OCI-LY3 (cell line): Measurements from ENCODE around the gene ANKRD33B.

Experiments used
- H2AFZ ChIP-seq: fragments of 200-600, 300-600 bp; shearing (Covaris generic); 2 replicates; pipeline ENCODE4 v1.6.0; 2014; ENCODE audit warnings: antibody characterized with exemption, low read depth, low read length
- H3K27ac ChIP-seq: fragments of 200-600, 300-600 bp; sonication (generic); 2 replicates; pipeline ENCODE4 v1.5.1; 2014; ENCODE audit warnings: mild to moderate bottlenecking, low read length, moderate library complexity, mixed read lengths
- H3K27me3 ChIP-seq: fragments of 200-600, 300-600 bp; sonication (generic); 2 replicates; pipeline ENCODE4 v1.6.1; 2014; ENCODE audit warnings: low read depth, low read length, mixed read lengths
- H3K36me3 ChIP-seq: fragments of 200-600, 300-600 bp; sonication (generic); replicated peaks from 2 replicates; pipeline ENCODE3; 2014; ENCODE audit warnings: low read depth, low read length, mixed read lengths
- H3K4me1 ChIP-seq: fragments of 300-600, 200-600 bp; sonication (generic); 2 replicates; pipeline ENCODE4 v1.6.1; 2014; ENCODE audit warnings: low read length, mixed read lengths
- H3K4me2 ChIP-seq: fragments of 200-600, 300-600 bp; sonication (generic); 2 replicates; pipeline ENCODE4 v1.6.1; 2014; ENCODE audit warnings: low read length, mixed read lengths
- H3K4me3 ChIP-seq: fragments of 300-600, 200-600 bp; sonication (generic); 2 replicates; pipeline ENCODE4 v1.5.1; 2014; ENCODE audit warnings: antibody characterized with exemption, mild to moderate bottlenecking, low read length, moderate library complexity
- H3K79me2 ChIP-seq: fragments of 300-600, 200-600 bp; shearing (Covaris generic); 2 replicates; pipeline ENCODE4 v1.6.1; 2014; ENCODE audit warnings: mild to moderate bottlenecking, low read length, mixed read lengths
- H3K9ac ChIP-seq: fragments of 300-600, 200-600 bp; shearing (Covaris generic); 2 replicates; pipeline ENCODE4 v1.6.0; 2014; ENCODE audit warnings: mild to moderate bottlenecking, low read length, moderate library complexity
- H3K9me3 ChIP-seq: fragments of 200-600, 300-600 bp; shearing (Covaris generic); 2 replicates; pipeline ENCODE4 v1.6.1; 2014; ENCODE audit warnings: low read length, mixed read lengths; ENCODE audit not compliant: insufficient read depth
- H4K20me1 ChIP-seq: fragments of 200-600, 300-600 bp; sonication (generic); 2 replicates; pipeline ENCODE4 v1.6.1; 2016; ENCODE audit warnings: low read length, mixed read lengths; ENCODE audit not compliant: insufficient read depth
- EZH2phosphoT487 ChIP-seq: fragments of 200-600 bp; shearing (Covaris generic); IDR thresholded peaks from 2 replicates; pipeline ENCODE4 v1.6.1; 2018; ENCODE audit warnings: antibody characterized with exemption, mixed run types, low read depth
- TF ChIP-seq, protein P1 (sequence below): fragments of 200-600, 300-600 bp; sonication (generic); IDR thresholded peaks from 2 replicates; pipeline ENCODE4 v1.5.1; 2014; ENCODE audit warnings: antibody characterized with exemption, low read length, low read depth

The ANKRD33B gene

DNA sequence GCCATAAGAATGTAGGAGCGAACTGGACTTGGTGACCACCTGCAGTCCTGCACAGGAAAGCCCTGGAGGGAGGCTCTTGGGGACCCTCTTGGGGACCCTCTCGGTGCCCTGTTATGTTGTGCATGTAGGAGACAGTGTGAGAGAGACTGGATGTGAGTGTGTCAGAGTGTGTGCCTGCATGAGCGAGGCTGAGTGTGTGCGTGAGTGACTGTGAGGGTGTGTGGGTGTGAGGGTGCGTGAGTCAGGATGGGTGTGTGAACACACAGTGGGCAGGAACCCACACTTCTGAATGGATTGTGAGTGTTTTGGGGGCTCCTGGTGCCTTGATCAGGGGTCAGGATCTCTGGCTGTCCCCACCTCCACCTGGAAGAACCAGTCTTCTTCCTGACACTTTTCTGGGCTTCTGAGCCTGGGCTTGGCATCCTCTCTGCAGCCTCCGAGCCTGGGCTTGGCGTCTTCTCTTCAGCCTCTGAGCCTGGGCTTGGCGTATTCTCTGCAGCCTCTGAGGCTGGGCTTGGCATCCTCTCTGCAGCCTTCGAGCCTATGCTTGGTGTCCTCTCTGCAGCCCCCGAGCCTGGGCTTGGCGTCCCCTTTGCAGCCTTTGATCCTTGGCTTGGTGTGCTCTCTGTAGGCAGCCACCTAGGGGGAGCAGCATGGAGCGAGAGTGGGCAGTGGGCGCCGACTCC lies 25.6 kb upstream of the ANKRD33B start:
- Histone ChIP-seq H3K4me2 (no peak overlapping the region), H3K4me1 (peaks cover 12% of the 10 kb centered on the region), H3K27me3 (peaks cover 17% of the 10 kb centered on the region), H3K36me3 (no peaks in the 10 kb centered on the region), H3K9ac (no peak overlapping the region), H3K4me3 (no peak overlapping the region), H2AFZ (no peak overlapping the region), H3K9me3 (no peaks in the 10 kb centered on the region), H3K27ac (no peak overlapping the region), H4K20me1 (no peaks in the 10 kb centered on the region), H3K79me2 (no peaks in the 10 kb centered on the region)
- TF ChIP-seq, protein P1, sequence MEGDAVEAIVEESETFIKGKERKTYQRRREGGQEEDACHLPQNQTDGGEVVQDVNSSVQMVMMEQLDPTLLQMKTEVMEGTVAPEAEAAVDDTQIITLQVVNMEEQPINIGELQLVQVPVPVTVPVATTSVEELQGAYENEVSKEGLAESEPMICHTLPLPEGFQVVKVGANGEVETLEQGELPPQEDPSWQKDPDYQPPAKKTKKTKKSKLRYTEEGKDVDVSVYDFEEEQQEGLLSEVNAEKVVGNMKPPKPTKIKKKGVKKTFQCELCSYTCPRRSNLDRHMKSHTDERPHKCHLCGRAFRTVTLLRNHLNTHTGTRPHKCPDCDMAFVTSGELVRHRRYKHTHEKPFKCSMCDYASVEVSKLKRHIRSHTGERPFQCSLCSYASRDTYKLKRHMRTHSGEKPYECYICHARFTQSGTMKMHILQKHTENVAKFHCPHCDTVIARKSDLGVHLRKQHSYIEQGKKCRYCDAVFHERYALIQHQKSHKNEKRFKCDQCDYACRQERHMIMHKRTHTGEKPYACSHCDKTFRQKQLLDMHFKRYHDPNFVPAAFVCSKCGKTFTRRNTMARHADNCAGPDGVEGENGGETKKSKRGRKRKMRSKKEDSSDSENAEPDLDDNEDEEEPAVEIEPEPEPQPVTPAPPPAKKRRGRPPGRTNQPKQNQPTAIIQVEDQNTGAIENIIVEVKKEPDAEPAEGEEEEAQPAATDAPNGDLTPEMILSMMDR: no peak
- no peak for TF ChIP-seq EZH2phosphoT487

DNA sequence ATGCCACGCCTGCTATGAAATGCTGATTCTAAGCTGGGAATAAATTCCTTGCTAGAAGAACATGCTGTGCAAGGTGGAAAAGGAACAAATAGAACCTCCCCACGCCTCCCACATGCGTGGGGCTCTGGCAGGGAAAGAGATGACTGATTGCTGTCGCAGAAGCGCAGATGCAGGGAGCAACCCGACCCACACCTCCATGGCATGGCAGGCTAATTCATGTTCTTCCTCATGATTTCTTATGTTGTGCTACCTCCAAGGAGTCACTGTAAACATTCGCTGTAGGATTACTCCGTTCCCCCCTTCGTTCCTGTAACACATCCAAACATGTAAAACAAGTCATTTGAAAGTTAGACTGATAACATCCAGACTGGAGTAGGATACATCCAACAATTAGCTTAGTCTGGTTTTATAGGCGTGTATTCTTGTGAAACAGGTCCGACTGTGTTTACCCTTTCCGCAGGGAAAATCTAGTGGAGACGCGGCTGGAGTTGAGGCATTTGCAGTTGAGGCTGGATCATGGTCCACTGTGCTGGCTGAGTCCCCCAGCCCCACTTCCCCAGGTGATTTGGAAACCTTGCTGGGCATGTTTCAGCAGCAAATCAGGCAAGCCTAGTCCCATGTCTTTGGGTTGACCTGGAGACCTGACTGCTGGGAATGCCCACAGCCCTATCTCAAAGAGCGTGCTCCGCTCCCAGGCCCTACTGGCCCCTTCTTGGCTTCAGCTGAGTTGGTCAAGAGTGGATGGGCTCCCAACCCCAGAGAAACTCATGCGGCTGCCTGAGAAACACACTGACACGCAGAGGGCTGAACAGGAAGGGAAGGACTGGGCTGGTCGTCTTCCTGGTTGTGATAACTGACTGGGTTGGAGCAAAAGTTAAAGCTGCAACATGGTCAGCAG lies 24.8 kb upstream of the ANKRD33B start:
- Histone ChIP-seq H3K79me2 (no peaks in the 10 kb centered on the region), H2AFZ (no peak overlapping the region), H4K20me1 (no peaks in the 10 kb centered on the region), H3K4me2 (no peak overlapping the region), H3K4me1 (peaks cover 12% of the 10 kb centered on the region), H3K9ac (no peak overlapping the region), H3K36me3 (no peaks in the 10 kb centered on the region), H3K9me3 (no peaks in the 10 kb centered on the region), H3K4me3 (no peak overlapping the region), H3K27ac (no peak overlapping the region), H3K27me3 (peaks cover 23% of the 10 kb centered on the region)
- TF ChIP-seq, protein P1: no peak
- TF ChIP-seq EZH2phosphoT487: no peak

DNA sequence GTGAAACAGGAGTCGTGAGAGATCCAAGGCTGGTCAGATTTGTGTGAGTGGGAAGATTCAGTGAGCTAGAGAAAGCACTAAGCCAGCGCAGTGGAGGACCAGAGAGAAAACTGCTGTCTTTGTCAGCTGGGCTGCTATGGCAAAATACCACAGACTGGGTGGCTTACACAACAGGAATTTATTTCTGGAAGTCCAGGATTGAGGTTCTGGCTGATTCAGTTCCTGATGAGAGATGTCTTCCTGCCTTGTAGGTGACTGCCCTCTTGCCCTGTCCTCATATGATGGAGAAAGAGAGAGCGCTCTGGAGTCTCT lies 24.2 kb upstream of the ANKRD33B start:
- Histone ChIP-seq H3K79me2 (no peaks in the 10 kb centered on the region), H2AFZ (no peak overlapping the region), H3K4me2 (no peak overlapping the region), H3K27me3 (peaks cover 29% of the 10 kb centered on the region), H4K20me1 (no peaks in the 10 kb centered on the region), H3K36me3 (no peaks in the 10 kb centered on the region), H3K4me1 (peaks cover 12% of the 10 kb centered on the region), H3K9ac (no peak overlapping the region), H3K9me3 (no peaks in the 10 kb centered on the region), H3K4me3 (no peak overlapping the region), H3K27ac (no peak overlapping the region)
- TF ChIP-seq, protein P1: no peak

DNA sequence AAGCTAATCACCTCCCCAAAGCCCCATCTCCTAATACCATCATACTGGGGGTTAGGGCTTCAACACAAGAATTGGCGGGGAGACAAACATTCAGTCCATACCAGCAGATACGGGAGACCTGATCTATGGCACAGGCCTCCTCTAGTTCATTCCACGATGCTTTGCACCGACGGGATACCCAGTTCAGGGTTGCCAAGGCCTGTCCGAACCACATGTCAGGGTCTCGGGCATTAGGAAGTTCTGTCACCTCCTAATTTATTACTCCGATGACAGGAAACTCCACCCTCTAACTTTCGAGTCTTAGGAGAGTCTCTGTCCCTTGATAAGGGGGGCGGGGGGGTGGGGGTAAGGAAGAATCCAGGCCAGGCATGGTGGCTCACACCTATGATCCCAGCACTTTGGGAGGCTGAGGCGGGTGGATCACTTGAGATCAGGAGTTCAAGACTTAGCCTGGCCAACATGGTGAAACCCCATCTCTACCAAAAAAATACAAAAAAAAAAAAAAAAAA lies 23.8 kb upstream of the ANKRD33B start:
- Histone ChIP-seq H3K4me3 (no peak overlapping the region), H3K79me2 (no peaks in the 10 kb centered on the region), H3K27ac (no peak overlapping the region), H4K20me1 (no peaks in the 10 kb centered on the region), H3K36me3 (no peaks in the 10 kb centered on the region), H3K4me2 (no peak overlapping the region), H3K4me1 (peaks cover 12% of the 10 kb centered on the region), H2AFZ (no peak overlapping the region), H3K9me3 (no peaks in the 10 kb centered on the region), H3K27me3 (peaks cover 31% of the 10 kb centered on the region), H3K9ac (no peak overlapping the region)
- TF ChIP-seq, protein P1: no peak
- no peak for TF ChIP-seq EZH2phosphoT487
